Fibroblast of lung (primary cell): Measurements from ENCODE around the gene TPH1. TPM values are rescaled to one million over a fixed set of nuclear protein-coding genes. Genes with fewer than 3 reads are reported as not detected.

Source experiments
- DNase-seq, 2 donors: peaks; one replicate each; pipeline versions ENCODE4 v3.0.0 to v3.0.0-alpha.2; 2010; ENCODE audit warnings: low read depth in 2 of 2
- H2AFZ ChIP-seq: 2 replicates; pipeline ENCODE4 v1.5.1; 2012; ENCODE audit warnings: low read length, control low read depth, inconsistent platforms
- H3K27ac ChIP-seq: 2 replicates; pipeline ENCODE4 v1.5.1; 2011; ENCODE audit warnings: low read length, control low read depth; ENCODE audit not compliant: insufficient read depth
- H3K27me3 ChIP-seq: 2 replicates; pipeline ENCODE4 v1.5.1; 2011; ENCODE audit warnings: mild to moderate bottlenecking, low read length; ENCODE audit not compliant: control insufficient read depth, insufficient read depth
- H3K36me3 ChIP-seq: 2 replicates; pipeline ENCODE4 v1.5.1; 2011; ENCODE audit warnings: low read length; ENCODE audit not compliant: control insufficient read depth, insufficient read depth
- H3K4me1 ChIP-seq: 2 replicates; pipeline ENCODE4 v1.5.1; 2011; ENCODE audit warnings: low read length; ENCODE audit not compliant: control insufficient read depth, insufficient read depth; ENCODE audit errors: extremely low read depth
- H3K4me2 ChIP-seq: 2 replicates; pipeline ENCODE4 v1.5.1; 2011; ENCODE audit warnings: low read length, control low read depth; ENCODE audit not compliant: insufficient read depth; ENCODE audit errors: extremely low read depth
- H3K4me3 ChIP-seq, 4 experiments: fragments of 200-600 bp in 1 of 4; sonication (generic) in 1 of 4; replicated peaks in 1 of 4; 2 replicates each; pipeline ENCODE4 v1.5.1; 2011 to 2016; ENCODE audit warnings: low read length in 4 of 4, low read depth in 3 of 4, mild to moderate bottlenecking in 3 of 4, control low read depth in 2 of 4, inconsistent platforms in 1 of 4, mixed read lengths in 1 of 4; ENCODE audit not compliant: insufficient read depth in 1 of 4; ENCODE audit errors: control extremely low read depth in 1 of 4
- H3K79me2 ChIP-seq: 2 replicates; pipeline ENCODE4 v1.5.1; 2012; ENCODE audit warnings: mild to moderate bottlenecking, low read length, inconsistent platforms; ENCODE audit not compliant: control insufficient read depth, insufficient read depth
- H3K9ac ChIP-seq: 2 replicates; pipeline ENCODE4 v1.5.1; 2011; ENCODE audit warnings: mild to moderate bottlenecking, low read length, control low read depth; ENCODE audit not compliant: insufficient read depth
- H3K9me3 ChIP-seq: 2 replicates; pipeline ENCODE4 v1.5.1; 2012; ENCODE audit warnings: low read depth, low read length; ENCODE audit not compliant: control insufficient read depth, insufficient read depth
- H4K20me1 ChIP-seq: 2 replicates; pipeline ENCODE4 v1.5.1; 2011; ENCODE audit warnings: low read length; ENCODE audit not compliant: control insufficient read depth, insufficient read depth; ENCODE audit errors: extremely low read depth
- CTCF ChIP-seq, 2 donors: IDR thresholded peaks in 1 of 2; conservative IDR thresholded peaks in 1 of 2; 1 replicate in 1 of 2; 2 replicates in 1 of 2; pipeline ENCODE4 v1.5.1; 2011 to 2012; ENCODE audit warnings: low read length in 2 of 2, control low read depth in 1 of 2, inconsistent platforms in 1 of 2, low read depth in 1 of 2, mild to moderate bottlenecking in 1 of 2
- EZH2 ChIP-seq: IDR thresholded peaks from 2 replicates; pipeline ENCODE4 v1.5.1; 2012; ENCODE audit warnings: low read length, control low read depth, mild to moderate bottlenecking; ENCODE audit errors: missing control alignments
- polyA plus RNA-seq, 2 donors: library from polyadenylated mRNA; depleted of rRNA in 1 of 2; stranded (reverse) in 1 of 2; unstranded in 1 of 2; fragments of >200 nt; gene quantifications; 2 replicates each; pipeline ENCODE4 v1.2.1, GENCODE V29; 2011 to 2012; ENCODE audit warnings: missing spikeins in 1 of 2
- total RNA-seq: library from RNA; depleted of rRNA; stranded (reverse); fragments of >200 nt; gene quantifications from 2 replicates; pipeline ENCODE4 v1.2.1, GENCODE V29; 2014

Gene TPH1
- total and polyA plus RNA-seq, 2 donors (not counting 1 experiment from before 2014, with no cell fraction given): under 0.01 to 0.16 TPM

GRCh38 chr11:18065572-18065971, 19.5 kb upstream of the TPH1 start:
- Histone ChIP-seq H3K36me3 (no peaks in the 10 kb centered on the region), H3K9ac (no peak overlapping the region), H3K27ac (no peak overlapping the region), H3K4me3 (no peak overlapping the region), H4K20me1 (no peaks in the 10 kb centered on the region), H3K4me1 (no peaks in the 10 kb centered on the region), H2AFZ (no peak overlapping the region), H3K9me3 (no peaks in the 10 kb centered on the region), H3K4me2 (no peak overlapping the region), H3K79me2 (no peaks in the 10 kb centered on the region), H3K27me3 (no peaks in the 10 kb centered on the region)
- DNase-seq: no peak
- TF ChIP-seq EZH2: no peak
- TF ChIP-seq CTCF (conservative IDR thresholded peaks at IDR 0.05 in 1 of 2, IDR thresholded peaks at IDR 0.05 in 1 of 2; ENCODE audit: low read depth in 1 of 2, low read length in 2 of 2): no peak

DNA sequence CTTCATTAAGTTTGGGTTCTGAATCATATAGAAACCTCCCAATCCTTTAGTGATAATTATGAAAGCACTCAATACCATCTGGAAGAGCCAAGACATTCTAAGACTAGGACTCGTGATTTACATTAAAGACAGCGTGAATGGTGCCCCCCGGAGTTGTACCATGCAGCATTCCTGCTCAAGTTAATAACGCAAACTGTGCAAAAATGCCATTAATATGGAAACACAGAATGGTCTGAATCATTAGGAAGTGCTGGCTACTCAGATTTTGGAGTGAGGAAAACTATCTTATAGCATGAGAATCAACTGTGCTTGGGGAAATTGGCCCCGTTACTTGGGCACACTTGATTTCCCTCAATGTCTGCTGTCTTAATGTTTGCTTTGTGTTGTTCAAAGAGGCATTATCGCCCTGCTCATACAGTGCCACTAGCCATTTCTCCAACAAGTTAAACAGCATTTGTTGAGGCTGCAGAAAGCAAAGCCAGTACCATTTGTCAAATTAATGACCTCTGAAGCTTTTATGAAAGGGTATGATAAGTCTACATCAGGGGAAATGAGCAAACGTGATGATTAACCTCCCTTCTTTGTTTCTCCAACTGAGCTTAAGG, 18.5 kb upstream of the TPH1 start:
- DNase-seq: no peak
- H3K4me2 ChIP-seq: no peak overlapping the region
- H3K79me2 ChIP-seq: no peaks in the 10 kb centered on the region
- H3K9me3 ChIP-seq: no peaks in the 10 kb centered on the region
- no peak overlapping the region for H2AFZ ChIP-seq
- H3K4me3 ChIP-seq: no peak overlapping the region
- no peaks in the 10 kb centered on the region for H3K4me1 ChIP-seq
- no peak for TF ChIP-seq CTCF (conservative IDR thresholded peaks at IDR 0.05 in 1 of 2, IDR thresholded peaks at IDR 0.05 in 1 of 2; ENCODE audit: low read depth in 1 of 2, low read length in 2 of 2)
- TF ChIP-seq EZH2: no peak
- H3K9ac ChIP-seq: no peak overlapping the region
- no peaks in the 10 kb centered on the region for H3K36me3 ChIP-seq
- no peaks in the 10 kb centered on the region for H3K27me3 ChIP-seq
- H3K27ac ChIP-seq: no peak overlapping the region
- no peaks in the 10 kb centered on the region for H4K20me1 ChIP-seq

DNA sequence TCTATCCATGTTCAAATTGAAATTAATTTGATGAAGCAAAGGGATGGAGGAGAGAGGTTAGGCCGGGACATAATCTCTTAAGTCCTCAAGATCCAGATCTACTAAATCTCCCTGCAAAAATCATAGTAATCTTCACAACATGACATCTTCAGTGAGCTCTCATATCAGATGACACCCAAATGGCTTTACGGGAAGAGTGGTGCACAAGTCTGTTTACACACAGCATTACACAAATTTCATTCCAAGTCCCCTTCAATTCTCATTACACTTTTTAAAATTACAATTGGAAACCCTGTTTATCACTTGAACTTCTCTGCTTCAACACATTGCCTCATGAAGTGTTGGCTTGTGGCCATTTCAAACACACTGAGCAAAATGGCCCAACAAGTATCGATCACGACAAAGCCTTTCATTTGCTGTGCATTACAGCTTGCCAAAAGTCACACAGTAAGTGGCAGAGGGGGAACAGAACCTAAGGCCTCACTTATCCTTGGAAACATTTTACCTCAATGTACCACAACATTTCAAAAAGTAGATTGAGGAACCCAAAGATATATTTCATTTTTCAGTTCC, 17.9 kb upstream of the TPH1 start:
- H3K4me1 ChIP-seq: no peaks in the 10 kb centered on the region
- no peaks in the 10 kb centered on the region for H3K36me3 ChIP-seq
- no peak overlapping the region for H2AFZ ChIP-seq
- H3K9ac ChIP-seq: no peak overlapping the region
- no peak overlapping the region for H3K4me2 ChIP-seq
- H4K20me1 ChIP-seq: no peaks in the 10 kb centered on the region
- no peaks in the 10 kb centered on the region for H3K9me3 ChIP-seq
- H3K27ac ChIP-seq: no peak overlapping the region
- no peak overlapping the region for H3K4me3 ChIP-seq
- H3K79me2 ChIP-seq: no peaks in the 10 kb centered on the region
- no peaks in the 10 kb centered on the region for H3K27me3 ChIP-seq
- DNase-seq: no peak
- TF ChIP-seq CTCF (conservative IDR thresholded peaks at IDR 0.05 in 1 of 2, IDR thresholded peaks at IDR 0.05 in 1 of 2; ENCODE audit: low read depth in 1 of 2, low read length in 2 of 2): no peak
- TF ChIP-seq EZH2: no peak
